GM10266 (cell line): ENCODE data around the gene PARD3B.

ENCODE experiments used
- DNase-seq: peaks from one replicate; pipeline ENCODE4 v3.0.0; 2012; ENCODE audit errors: extremely low spot score
- CTCF ChIP-seq: IDR thresholded peaks from 2 replicates; pipeline ENCODE4 v1.5.1; 2012; ENCODE audit warnings: mild to moderate bottlenecking, low read depth; ENCODE audit not compliant: control insufficient read depth, insufficient read depth; ENCODE audit errors: missing control alignments

PARD3B gene

GRCh38 chr2:205627085-205627484 is 1081.8 kb downstream of the PARD3B start:
- no peak for TF ChIP-seq CTCF
- no peak for DNase-seq

GRCh38 chr2:205628422-205628821 is 1083.1 kb downstream of the PARD3B start:
- DNase-seq, result no peak
- TF ChIP-seq CTCF, result no peak

GRCh38 chr2:205629091-205629776 is 1084.0 kb downstream of the PARD3B start:
- TF ChIP-seq CTCF, result no peak
- DNase-seq, result no peak

GRCh38 chr2:205633994-205634393 is 1088.7 kb downstream of the PARD3B start:
- no peak for TF ChIP-seq CTCF
- no peak for DNase-seq

GRCh38 chr2:205636549-205637319 is 1091.5 kb downstream of the PARD3B start:
- no peak for DNase-seq
- no peak for TF ChIP-seq CTCF

- no peak for DNase-seq
- no peak for TF ChIP-seq CTCF
Measured at GRCh38 chr2:205637320-205637602, 1092.0 kb downstream of the PARD3B start.
